Progenitor cell of endocrine pancreas (in vitro differentiated cells): ENCODE measurements around the gene ZNF793. TPM values are rescaled to one million over a fixed set of nuclear protein-coding genes. Genes with fewer than 3 reads are reported as not detected.

Source experiments
- DNase-seq: peaks from one replicate; pipeline ENCODE4 v3.0.0; 2021; ENCODE audit warnings: low spot score; ENCODE audit not compliant: unreplicated experiment
- H3K27ac Mint-ChIP-seq: 2 replicates; pipeline ENCODE4 v1.8.0; 2021; ENCODE audit warnings: mild to moderate bottlenecking, moderate library complexity, mixed read lengths
- H3K27me3 Mint-ChIP-seq: 2 replicates; pipeline ENCODE4 v1.8.0; 2021; ENCODE audit warnings: mixed read lengths
- H3K36me3 Mint-ChIP-seq: 2 replicates; pipeline ENCODE4 v1.8.0; 2022; ENCODE audit warnings: mixed read lengths; ENCODE audit not compliant: insufficient read depth
- H3K4me1 Mint-ChIP-seq: 2 replicates; pipeline ENCODE4 v1.8.0; 2021; ENCODE audit warnings: low read depth, mixed read lengths
- H3K4me3 Mint-ChIP-seq: 2 replicates; pipeline ENCODE4 v1.8.0; 2021; ENCODE audit warnings: low read depth, mild to moderate bottlenecking, moderate library complexity, mixed read lengths
- H3K9me3 Mint-ChIP-seq: 2 replicates; pipeline ENCODE4 v1.8.0; 2021; ENCODE audit warnings: low read depth, mixed read lengths
- CTCF ChIP-seq: fragments of 200-600 bp; sonication (generic); IDR thresholded peaks from one replicate; pipeline ENCODE4 v1.5.0; 2021; ENCODE audit warnings: antibody characterized with exemption, mild to moderate bottlenecking; ENCODE audit not compliant: unreplicated experiment
- total RNA-seq: library from RNA; stranded (reverse); gene quantifications from 2 replicates; pipeline ENCODE4 v1.2.1, GENCODE V29; 2021

ZNF793 gene
- total RNA-seq, 1 donor from 2014 or later = 30.9 TPM

DNA sequence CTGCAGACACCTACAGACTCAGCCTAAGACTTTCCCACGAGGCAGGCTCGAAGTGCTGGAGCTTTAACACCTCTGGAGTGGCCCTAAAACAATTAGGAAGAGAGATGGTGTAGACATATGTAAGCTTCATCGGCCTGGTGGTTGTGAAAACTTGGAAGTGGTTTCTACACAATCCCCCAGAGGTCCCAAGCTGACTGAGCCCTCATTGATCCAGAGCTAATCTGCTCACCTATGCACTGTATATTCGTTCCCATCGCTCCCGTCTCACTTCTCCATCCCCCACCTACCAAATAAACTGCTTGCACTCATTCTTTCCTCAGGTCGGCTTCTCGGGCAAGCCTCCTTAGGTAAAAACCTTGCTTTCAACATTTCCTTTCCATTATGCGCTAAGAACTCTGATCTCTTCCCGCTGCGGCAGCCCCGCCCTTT lies 767 bp upstream of the ZNF793 start:
- H3K4me1 Mint-ChIP-seq = peaks cover 18% of the 10 kb centered on the region
- DNase-seq = no peak
- H3K9me3 Mint-ChIP-seq = peaks cover 14% of the 10 kb centered on the region
- H3K27me3 Mint-ChIP-seq = no peaks in the 10 kb centered on the region
- peaks cover 30% of the 10 kb centered on the region for H3K36me3 Mint-ChIP-seq
- H3K4me3 Mint-ChIP-seq = no peak overlapping the region
- no peak overlapping the region for H3K27ac Mint-ChIP-seq
- no peak for TF ChIP-seq CTCF

DNA sequence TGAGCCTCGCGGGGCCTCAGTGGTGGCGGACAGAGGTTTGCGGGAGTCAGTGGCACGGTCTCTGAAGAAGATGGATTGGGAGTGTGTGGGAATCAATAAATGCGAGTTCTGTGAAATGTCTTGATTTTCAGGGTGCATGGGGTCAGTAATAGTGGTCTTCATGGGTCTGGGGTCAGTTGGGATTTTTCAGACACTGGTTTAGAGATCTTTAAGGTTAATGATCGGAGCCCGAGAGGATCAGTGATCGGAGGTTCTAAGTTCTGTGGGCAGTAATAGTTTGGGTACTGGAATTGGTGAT lies 377 bp downstream of the ZNF793 start:
- DNase-seq = no peak
- no peaks in the 10 kb centered on the region for H3K27me3 Mint-ChIP-seq
- H3K9me3 Mint-ChIP-seq = peaks cover 14% of the 10 kb centered on the region
- TF ChIP-seq CTCF = no peak
- H3K36me3 Mint-ChIP-seq = peaks cover 26% of the 10 kb centered on the region
- no peak overlapping the region for H3K27ac Mint-ChIP-seq
- H3K4me1 Mint-ChIP-seq = peaks cover 15% of the 10 kb centered on the region
- H3K4me3 Mint-ChIP-seq = no peak overlapping the region

DNA sequence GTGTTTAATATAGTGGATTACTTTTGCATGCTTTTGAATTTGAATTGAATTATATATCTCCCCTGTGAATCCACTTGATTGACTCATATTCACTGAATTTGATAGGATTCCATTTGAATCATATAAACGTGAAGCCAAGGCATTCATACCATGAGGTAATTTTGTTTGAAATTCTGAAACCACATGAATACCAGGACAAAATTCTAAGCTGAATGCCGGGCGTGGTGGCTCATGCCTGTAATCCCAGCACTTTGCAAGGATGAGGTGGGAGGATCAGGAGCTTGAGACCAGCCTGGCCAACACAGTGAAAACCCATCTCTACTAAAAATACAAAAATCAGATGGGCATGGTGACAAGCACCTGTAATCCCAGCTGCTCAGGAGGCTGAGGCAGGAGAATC lies 4.4 kb downstream of the ZNF793 start:
- Mint-ChIP-seq H3K36me3 (peaks cover 32% of the 10 kb centered on the region), H3K27me3 (no peaks in the 10 kb centered on the region), H3K27ac (no peak overlapping the region), H3K9me3 (no peaks in the 10 kb centered on the region), H3K4me3 (no peak overlapping the region), H3K4me1 (peaks cover 2% of the 10 kb centered on the region)
- DNase-seq = no peak
- TF ChIP-seq CTCF = no peak

- no peak for DNase-seq
- no peaks in the 10 kb centered on the region for H3K27me3 Mint-ChIP-seq
- H3K4me1 Mint-ChIP-seq = peaks cover 2% of the 10 kb centered on the region
- peaks cover 35% of the 10 kb centered on the region for H3K36me3 Mint-ChIP-seq
- H3K27ac Mint-ChIP-seq = no peak overlapping the region
- no peaks in the 10 kb centered on the region for H3K9me3 Mint-ChIP-seq
- H3K4me3 Mint-ChIP-seq = no peak overlapping the region
- no peak for TF ChIP-seq CTCF
Measured at GRCh38 chr19:37511821-37512220, 5.1 kb downstream of the ZNF793 start.

- TF ChIP-seq CTCF = no peak
- H3K36me3 Mint-ChIP-seq = peaks cover 47% of the 10 kb centered on the region
- no peaks in the 10 kb centered on the region for H3K9me3 Mint-ChIP-seq
- no peaks in the 10 kb centered on the region for H3K4me1 Mint-ChIP-seq
- DNase-seq = no peak
- no peaks in the 10 kb centered on the region for H3K27me3 Mint-ChIP-seq
- H3K27ac Mint-ChIP-seq = no peak overlapping the region
- H3K4me3 Mint-ChIP-seq = no peak overlapping the region
Measured at GRCh38 chr19:37513397-37513796, 6.7 kb downstream of the ZNF793 start.

GRCh38 chr19:37519890-37520289 lies 13.2 kb downstream of the ZNF793 start:
- Mint-ChIP-seq H3K27ac (no peak overlapping the region), H3K36me3 (peaks cover 57% of the 10 kb centered on the region), H3K9me3 (peaks cover 3% of the 10 kb centered on the region), H3K4me3 (no peak overlapping the region), H3K4me1 (no peaks in the 10 kb centered on the region), H3K27me3 (no peaks in the 10 kb centered on the region)
- TF ChIP-seq CTCF = no peak
- DNase-seq = no peak
